ENCODE results near the gene DBX1. TPM values are rescaled to one million over a fixed set of nuclear protein-coding genes. Genes with fewer than 3 reads are reported as not detected.

Gene DBX1
- total RNA-seq, 6 donors from 2014 or later: not detected

GRCh38 chr11:20157728-20158127, 2.5 kb downstream of the DBX1 start:
- ATAC-seq (ENCODE audit: low FRiP score in 2 of 2): no peak
- TF ChIP-seq EP300 (IDR thresholded peaks at IDR 0.05) (no peak), POLR2AphosphoS5 (IDR thresholded peaks at IDR 0.05) (no peak), POLR2A (IDR thresholded peaks at IDR 0.05) (no peak), CTCF (IDR thresholded peaks at IDR 0.05) (no peak)
- Histone ChIP-seq H3K4me3 (no peak overlapping the region), H3K4me1 (peaks cover 13 to 26% (median 16%) of the 10 kb centered on the region in 4 donors), H3K27ac (no peak overlapping the region), H3K27me3 (peaks cover 8 to 70% (median 42%) of the 10 kb centered on the region in 4 donors), H3K9me3 (no peaks in the 10 kb centered on the region), H3K36me3 (no peaks in the 10 kb centered on the region)
- WGBS, 2 donors: 7 to 8% methylated on average over 9 of the region's 9 CpGs
- no peak for DNase-seq

- H3K36me3 ChIP-seq: no peaks in the 10 kb centered on the region
- no peaks in the 10 kb centered on the region for H3K9me3 ChIP-seq
- H3K27ac ChIP-seq: no peak overlapping the region
- TF ChIP-seq EP300 (IDR thresholded peaks at IDR 0.05) (no peak), CTCF (IDR thresholded peaks at IDR 0.05) (no peak), POLR2AphosphoS5 (IDR thresholded peaks at IDR 0.05) (no peak), POLR2A (IDR thresholded peaks at IDR 0.05) (no peak)
- peaks cover 8 to 63% (median 39%) of the 10 kb centered on the region in 4 donors for H3K27me3 ChIP-seq
- 3 to 6% methylated on average over 11 to 44 of the region's 45 CpGs for WGBS, 2 donors
- DNase-seq (peak in 1 of 2 donors; percentile 81), ATAC-seq (ENCODE audit: low FRiP score in 2 of 2) (peak in 1 of 2 donors; percentile 19)
- H3K4me1 ChIP-seq: peaks cover 13 to 25% (median 15%) of the 10 kb centered on the region in 4 donors
- H3K4me3 ChIP-seq: peak overlapping the region in 3 of 4 donors; percentile 20 to 36 (median 30)
Measured at GRCh38 chr11:20156876-20157613, 3.2 kb downstream of the DBX1 start.

GRCh38 chr11:20156280-20156875, 3.9 kb downstream of the DBX1 start:
- no peak for TF ChIP-seq CTCF (IDR thresholded peaks at IDR 0.05)
- TF ChIP-seq POLR2A (IDR thresholded peaks at IDR 0.05): no peak
- TF ChIP-seq POLR2AphosphoS5 (IDR thresholded peaks at IDR 0.05): no peak
- no peak for TF ChIP-seq EP300 (IDR thresholded peaks at IDR 0.05)
- peak in 1 of 2 donors; percentile 9 for ATAC-seq (ENCODE audit: low FRiP score in 2 of 2)

GRCh38 chr11:20155683-20156279, 4.5 kb downstream of the DBX1 start:
- H3K27me3 ChIP-seq: peaks cover 8 to 50% (median 33%) of the 10 kb centered on the region in 4 donors
- no peaks in the 10 kb centered on the region for H3K9me3 ChIP-seq
- no peak for DNase-seq
- no peak for ATAC-seq (ENCODE audit: low FRiP score in 2 of 2)
- TF ChIP-seq POLR2A (IDR thresholded peaks at IDR 0.05) (no peak), CTCF (IDR thresholded peaks at IDR 0.05) (no peak)
- H3K27ac ChIP-seq: no peak overlapping the region
- H3K36me3 ChIP-seq: no peaks in the 10 kb centered on the region
- H3K4me1 ChIP-seq: peaks cover 13 to 19% (median 15%) of the 10 kb centered on the region in 4 donors
- H3K4me3 ChIP-seq: peak overlapping the region in 1 of 4 donors; percentile 36
- WGBS, 2 donors: 8 to 9% methylated on average over 11 to 19 of the region's 19 CpGs

More at GRCh38 chr11:20156280-20156875, 3.9 kb downstream of the DBX1 start:
- DNase-seq: peak in 1 of 2 donors; percentile 79
- WGBS, 2 donors: 8% methylated on average over 50 of the region's 51 CpGs; no CpG with 5 or more reads in 1 of the 2 donors
- Histone ChIP-seq H3K4me3 (peak overlapping the region in 3 of 4 donors; percentile 20 to 36 (median 30)), H3K9me3 (no peaks in the 10 kb centered on the region), H3K27me3 (peaks cover 8 to 56% (median 36%) of the 10 kb centered on the region in 4 donors), H3K4me1 (peaks cover 13 to 25% (median 15%) of the 10 kb centered on the region in 4 donors), H3K27ac (no peak overlapping the region), H3K36me3 (no peaks in the 10 kb centered on the region)
